DMS79 treated with DMSO at 0.1 percent for 48 hours (cell line): ENCODE data around the gene NRXN2.
A peak's percentile ranks its signal among the peaks of the same experiment; 100 is the strongest.

ENCODE experiments used
- DNase-seq: peaks from one replicate; lab custom pipeline; 2025; lab: John Stamatoyannopoulos, UW

Gene NRXN2

GRCh38 chr11:64698427-64698826, 24.6 kb downstream of the NRXN2 start:
- DNase-seq = no peak

GRCh38 chr11:64697663-64698375, 25.2 kb downstream of the NRXN2 start:
- no peak for DNase-seq

- DNase-seq = no peak
These were observed 27.0 kb downstream of the NRXN2 start for GRCh38 chr11:64696045-64696444.

- DNase-seq = no peak
These were observed 27.4 kb downstream of the NRXN2 start for GRCh38 chr11:64695548-64695947.

GRCh38 chr11:64694821-64695365, 28.1 kb downstream of the NRXN2 start:
- peak; percentile 89 for DNase-seq

- no peak for DNase-seq
These were observed 28.8 kb downstream of the NRXN2 start for GRCh38 chr11:64694026-64694755.

GRCh38 chr11:64692764-64693331, 30.1 kb downstream of the NRXN2 start:
- no peak for DNase-seq

- DNase-seq = no peak
These were observed 31.5 kb downstream of the NRXN2 start for GRCh38 chr11:64691543-64691942.

- no peak for DNase-seq
These were observed 32.8 kb downstream of the NRXN2 start for GRCh38 chr11:64690235-64690634.

GRCh38 chr11:64688534-64688982, 34.4 kb downstream of the NRXN2 start:
- peak; percentile 91 for DNase-seq

- DNase-seq = no peak
These were observed 35.1 kb downstream of the NRXN2 start for GRCh38 chr11:64687643-64688533.

- no peak for DNase-seq
These were observed 35.8 kb downstream of the NRXN2 start for GRCh38 chr11:64687204-64687603.

GRCh38 chr11:64686466-64687170, 36.4 kb downstream of the NRXN2 start:
- no peak for DNase-seq

- no peak for DNase-seq
These were observed 37.5 kb downstream of the NRXN2 start for GRCh38 chr11:64685536-64685935.

- DNase-seq = no peak
These were observed 38.6 kb downstream of the NRXN2 start for GRCh38 chr11:64684357-64684756.

GRCh38 chr11:64681171-64681570, 41.8 kb downstream of the NRXN2 start:
- no peak for DNase-seq

GRCh38 chr11:64679846-64680245, 43.2 kb downstream of the NRXN2 start:
- DNase-seq = no peak

GRCh38 chr11:64677441-64678023, 45.5 kb downstream of the NRXN2 start:
- DNase-seq = no peak

- DNase-seq = no peak
These were observed 46.8 kb downstream of the NRXN2 start for GRCh38 chr11:64676261-64676615.

GRCh38 chr11:64675450-64676260, 47.3 kb downstream of the NRXN2 start:
- DNase-seq = peak; percentile 16
